OCI-LY3 (cell line): ENCODE data around the gene OIT3.

ENCODE experiments used
- H2AFZ ChIP-seq: fragments of 200-600, 300-600 bp; shearing (Covaris generic); 2 replicates; pipeline ENCODE4 v1.6.0; 2014; ENCODE audit warnings: antibody characterized with exemption, low read depth, low read length
- H3K27ac ChIP-seq: fragments of 200-600, 300-600 bp; sonication (generic); 2 replicates; pipeline ENCODE4 v1.5.1; 2014; ENCODE audit warnings: mild to moderate bottlenecking, low read length, moderate library complexity, mixed read lengths
- H3K27me3 ChIP-seq: fragments of 200-600, 300-600 bp; sonication (generic); 2 replicates; pipeline ENCODE4 v1.6.1; 2014; ENCODE audit warnings: low read depth, low read length, mixed read lengths
- H3K36me3 ChIP-seq: fragments of 200-600, 300-600 bp; sonication (generic); replicated peaks from 2 replicates; pipeline ENCODE3; 2014; ENCODE audit warnings: low read depth, low read length, mixed read lengths
- H3K4me1 ChIP-seq: fragments of 300-600, 200-600 bp; sonication (generic); 2 replicates; pipeline ENCODE4 v1.6.1; 2014; ENCODE audit warnings: low read length, mixed read lengths
- H3K4me2 ChIP-seq: fragments of 200-600, 300-600 bp; sonication (generic); 2 replicates; pipeline ENCODE4 v1.6.1; 2014; ENCODE audit warnings: low read length, mixed read lengths
- H3K4me3 ChIP-seq: fragments of 300-600, 200-600 bp; sonication (generic); 2 replicates; pipeline ENCODE4 v1.5.1; 2014; ENCODE audit warnings: antibody characterized with exemption, mild to moderate bottlenecking, low read length, moderate library complexity
- H3K79me2 ChIP-seq: fragments of 300-600, 200-600 bp; shearing (Covaris generic); 2 replicates; pipeline ENCODE4 v1.6.1; 2014; ENCODE audit warnings: mild to moderate bottlenecking, low read length, mixed read lengths
- H3K9ac ChIP-seq: fragments of 300-600, 200-600 bp; shearing (Covaris generic); 2 replicates; pipeline ENCODE4 v1.6.0; 2014; ENCODE audit warnings: mild to moderate bottlenecking, low read length, moderate library complexity
- H3K9me3 ChIP-seq: fragments of 200-600, 300-600 bp; shearing (Covaris generic); 2 replicates; pipeline ENCODE4 v1.6.1; 2014; ENCODE audit warnings: low read length, mixed read lengths; ENCODE audit not compliant: insufficient read depth
- H4K20me1 ChIP-seq: fragments of 200-600, 300-600 bp; sonication (generic); 2 replicates; pipeline ENCODE4 v1.6.1; 2016; ENCODE audit warnings: low read length, mixed read lengths; ENCODE audit not compliant: insufficient read depth
- EZH2phosphoT487 ChIP-seq: fragments of 200-600 bp; shearing (Covaris generic); IDR thresholded peaks from 2 replicates; pipeline ENCODE4 v1.6.1; 2018; ENCODE audit warnings: antibody characterized with exemption, mixed run types, low read depth
- TF ChIP-seq, protein P1 (sequence below): fragments of 200-600, 300-600 bp; sonication (generic); IDR thresholded peaks from 2 replicates; pipeline ENCODE4 v1.5.1; 2014; ENCODE audit warnings: antibody characterized with exemption, low read length, low read depth

Gene OIT3

DNA sequence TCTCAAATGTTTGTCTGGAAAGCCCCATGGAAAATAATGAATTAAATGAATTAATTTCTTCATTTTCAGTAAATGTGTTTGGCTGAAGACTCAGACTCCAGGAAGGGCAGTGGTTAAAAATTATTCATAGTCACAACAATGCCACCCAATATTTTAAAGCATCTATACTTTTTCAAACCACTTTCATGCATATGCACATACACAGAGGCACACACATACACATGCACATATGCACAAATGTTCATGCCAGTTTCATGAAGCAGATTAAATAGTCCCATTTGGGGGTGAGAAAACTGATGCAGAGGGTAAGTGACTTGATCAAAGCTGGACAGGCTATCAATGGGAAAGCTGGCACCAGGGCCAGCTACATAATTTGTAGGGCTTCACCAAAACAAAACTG, 62.5 kb downstream of the OIT3 start:
- no peak overlapping the region for H3K27ac ChIP-seq
- H3K4me3 ChIP-seq, result no peak overlapping the region
- no peaks in the 10 kb centered on the region for H4K20me1 ChIP-seq
- H3K4me1 ChIP-seq, result peaks cover 4% of the 10 kb centered on the region; the same call in 1 of the 2 replicates
- no peak overlapping the region for H2AFZ ChIP-seq
- no peak overlapping the region for H3K9ac ChIP-seq
- H3K79me2 ChIP-seq, result no peaks in the 10 kb centered on the region
- TF ChIP-seq, protein P1, sequence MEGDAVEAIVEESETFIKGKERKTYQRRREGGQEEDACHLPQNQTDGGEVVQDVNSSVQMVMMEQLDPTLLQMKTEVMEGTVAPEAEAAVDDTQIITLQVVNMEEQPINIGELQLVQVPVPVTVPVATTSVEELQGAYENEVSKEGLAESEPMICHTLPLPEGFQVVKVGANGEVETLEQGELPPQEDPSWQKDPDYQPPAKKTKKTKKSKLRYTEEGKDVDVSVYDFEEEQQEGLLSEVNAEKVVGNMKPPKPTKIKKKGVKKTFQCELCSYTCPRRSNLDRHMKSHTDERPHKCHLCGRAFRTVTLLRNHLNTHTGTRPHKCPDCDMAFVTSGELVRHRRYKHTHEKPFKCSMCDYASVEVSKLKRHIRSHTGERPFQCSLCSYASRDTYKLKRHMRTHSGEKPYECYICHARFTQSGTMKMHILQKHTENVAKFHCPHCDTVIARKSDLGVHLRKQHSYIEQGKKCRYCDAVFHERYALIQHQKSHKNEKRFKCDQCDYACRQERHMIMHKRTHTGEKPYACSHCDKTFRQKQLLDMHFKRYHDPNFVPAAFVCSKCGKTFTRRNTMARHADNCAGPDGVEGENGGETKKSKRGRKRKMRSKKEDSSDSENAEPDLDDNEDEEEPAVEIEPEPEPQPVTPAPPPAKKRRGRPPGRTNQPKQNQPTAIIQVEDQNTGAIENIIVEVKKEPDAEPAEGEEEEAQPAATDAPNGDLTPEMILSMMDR, result no peak
- no peak for TF ChIP-seq EZH2phosphoT487
- H3K27me3 ChIP-seq, result no peaks in the 10 kb centered on the region
- no peak overlapping the region for H3K4me2 ChIP-seq
- no peaks in the 10 kb centered on the region for H3K36me3 ChIP-seq
- H3K9me3 ChIP-seq, result no peaks in the 10 kb centered on the region

DNA sequence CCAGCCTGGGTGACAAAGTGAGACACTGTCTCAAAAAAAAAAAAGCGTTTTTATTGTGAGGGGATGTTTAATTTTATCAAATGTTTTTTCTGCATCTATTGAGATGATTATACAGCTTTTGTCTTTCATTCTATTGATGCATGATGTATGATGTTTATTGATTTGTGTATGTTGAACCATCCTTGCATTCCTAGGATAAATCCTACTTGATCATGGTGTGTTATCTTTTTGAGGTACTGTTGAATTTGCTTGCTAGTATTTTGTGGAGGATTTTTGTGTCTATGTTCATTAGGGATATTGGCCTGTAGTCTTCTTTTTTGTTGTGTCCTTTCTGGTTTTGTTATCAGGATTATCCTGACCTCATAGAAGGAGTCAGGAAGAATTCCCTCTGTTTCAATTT, 83.3 kb downstream of the OIT3 start:
- Histone ChIP-seq H3K27me3 (no peaks in the 10 kb centered on the region), H2AFZ (no peak overlapping the region), H3K9ac (no peak overlapping the region), H3K4me1 (no peaks in the 10 kb centered on the region), H3K9me3 (peaks cover 8% of the 10 kb centered on the region; the same call in 1 of the 2 replicates), H4K20me1 (no peaks in the 10 kb centered on the region), H3K4me2 (no peak overlapping the region), H3K79me2 (no peaks in the 10 kb centered on the region), H3K36me3 (no peaks in the 10 kb centered on the region), H3K27ac (no peak overlapping the region), H3K4me3 (no peak overlapping the region)
- no peak for TF ChIP-seq EZH2phosphoT487
- TF ChIP-seq, protein P1, result no peak

DNA sequence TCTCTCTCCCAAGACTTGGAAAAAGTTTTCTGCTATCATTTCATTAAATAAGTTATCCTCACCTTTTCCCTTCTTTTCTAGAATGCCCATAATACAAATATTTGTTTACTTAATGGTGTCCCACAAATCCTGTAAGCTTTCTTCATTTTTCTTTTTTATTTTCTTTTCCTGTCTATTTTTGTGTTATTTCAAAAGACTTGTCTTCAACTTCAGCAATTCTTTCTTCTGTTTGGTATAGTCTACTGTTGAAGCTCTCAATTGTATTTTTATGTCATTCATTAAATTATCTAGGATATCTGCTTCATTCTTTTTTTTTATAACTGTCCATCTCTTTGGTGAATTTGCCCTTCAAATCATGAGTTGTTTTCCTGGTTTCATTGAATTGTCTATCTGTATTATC, 86.2 kb downstream of the OIT3 start:
- no peak overlapping the region for H3K9ac ChIP-seq
- no peak overlapping the region for H3K27ac ChIP-seq
- no peak overlapping the region for H3K4me2 ChIP-seq
- no peaks in the 10 kb centered on the region for H3K27me3 ChIP-seq
- H3K79me2 ChIP-seq, result no peaks in the 10 kb centered on the region
- no peaks in the 10 kb centered on the region for H3K4me1 ChIP-seq
- H2AFZ ChIP-seq, result no peak overlapping the region
- TF ChIP-seq EZH2phosphoT487, result no peak
- TF ChIP-seq, protein P1, result no peak
- peaks cover 8% of the 10 kb centered on the region; the same call in 1 of the 2 replicates for H3K9me3 ChIP-seq
- no peaks in the 10 kb centered on the region for H4K20me1 ChIP-seq
- no peak overlapping the region for H3K4me3 ChIP-seq
- no peaks in the 10 kb centered on the region for H3K36me3 ChIP-seq

DNA sequence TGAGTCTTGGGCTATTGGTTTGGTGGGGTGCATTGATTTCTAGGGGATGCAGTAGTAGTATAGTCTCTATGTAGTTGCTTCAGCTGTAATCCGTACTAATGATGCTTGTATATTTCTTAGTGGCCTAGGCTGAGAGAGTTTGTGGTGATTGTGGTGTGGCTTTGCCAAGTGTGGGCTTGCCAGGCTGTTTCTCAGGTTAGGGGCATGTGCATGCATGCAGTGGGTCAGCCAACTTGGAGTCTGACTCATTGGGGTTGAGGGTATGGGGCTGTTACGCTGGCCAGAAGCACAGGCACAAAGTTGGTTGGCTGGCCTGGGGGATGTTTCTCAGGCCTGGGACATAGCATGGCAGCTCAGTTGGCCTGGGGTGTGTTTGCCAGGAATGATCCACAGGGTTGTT, 86.8 kb downstream of the OIT3 start:
- Histone ChIP-seq H3K27me3 (no peaks in the 10 kb centered on the region), H2AFZ (no peak overlapping the region), H4K20me1 (no peaks in the 10 kb centered on the region), H3K4me3 (no peak overlapping the region), H3K4me1 (no peaks in the 10 kb centered on the region), H3K4me2 (no peak overlapping the region), H3K36me3 (no peaks in the 10 kb centered on the region), H3K9ac (no peak overlapping the region), H3K9me3 (peaks cover 8% of the 10 kb centered on the region; the same call in 1 of the 2 replicates), H3K27ac (no peak overlapping the region), H3K79me2 (no peaks in the 10 kb centered on the region)
- no peak for TF ChIP-seq EZH2phosphoT487
- TF ChIP-seq, protein P1, result no peak
